Activated CD4-positive, alpha-beta T cell treated with anti-CD3 and anti-CD28 coated beads, Interleukin-2, amount 10 ng/mL, durations not matched to agents 7 days and 5 days (primary cell): Measurements from ENCODE around the gene UBE3B. TPM values are rescaled to one million over a fixed set of nuclear protein-coding genes. Genes with fewer than 3 reads are reported as not detected.

Source experiments
- CTCF ChIA-PET: fragments of 350-600 bp; sonication (Branson Sonifier 250); formaldehyde crosslinking; loops from one replicate; lab custom pipeline; 2021; ENCODE audit warnings: antibody characterized with exemption; lab: Charles Lee
- POLR2A ChIA-PET: fragments of 350-600 bp; sonication (Branson Sonifier 250); formaldehyde crosslinking; loops from one replicate; lab custom pipeline; 2021; ENCODE audit warnings: antibody characterized with exemption; lab: Charles Lee
- DNase-seq: peaks from one replicate; pipeline ENCODE4 v3.0.0-alpha.2; 2020
- H3K27ac Mint-ChIP-seq: one replicate; pipeline ENCODE4 v1.8.0; 2021; ENCODE audit warnings: mild to moderate bottlenecking, moderate library complexity, mixed read lengths
- H3K27me3 Mint-ChIP-seq: one replicate; pipeline ENCODE4 v1.8.0; 2021; ENCODE audit warnings: mixed read lengths
- H3K36me3 Mint-ChIP-seq: one replicate; pipeline ENCODE4 v1.8.0; 2021; ENCODE audit warnings: low read depth, mixed read lengths
- H3K4me1 Mint-ChIP-seq: one replicate; pipeline ENCODE4 v1.8.0; 2021; ENCODE audit warnings: mixed read lengths
- H3K4me3 Mint-ChIP-seq: one replicate; pipeline ENCODE4 v1.8.0; 2021; ENCODE audit warnings: mild to moderate bottlenecking, moderate library complexity, mixed read lengths
- H3K9me3 Mint-ChIP-seq: one replicate; pipeline ENCODE4 v1.8.0; 2021; ENCODE audit warnings: mixed read lengths
- total RNA-seq, 2 experiments: library from RNA; stranded (reverse); gene quantifications; one replicate each; pipeline ENCODE4 v1.2.3, GENCODE V29; 2021

UBE3B gene
- total RNA-seq, 2 experiments from 2014 or later = 35.5 to 37.4 TPM

DNA sequence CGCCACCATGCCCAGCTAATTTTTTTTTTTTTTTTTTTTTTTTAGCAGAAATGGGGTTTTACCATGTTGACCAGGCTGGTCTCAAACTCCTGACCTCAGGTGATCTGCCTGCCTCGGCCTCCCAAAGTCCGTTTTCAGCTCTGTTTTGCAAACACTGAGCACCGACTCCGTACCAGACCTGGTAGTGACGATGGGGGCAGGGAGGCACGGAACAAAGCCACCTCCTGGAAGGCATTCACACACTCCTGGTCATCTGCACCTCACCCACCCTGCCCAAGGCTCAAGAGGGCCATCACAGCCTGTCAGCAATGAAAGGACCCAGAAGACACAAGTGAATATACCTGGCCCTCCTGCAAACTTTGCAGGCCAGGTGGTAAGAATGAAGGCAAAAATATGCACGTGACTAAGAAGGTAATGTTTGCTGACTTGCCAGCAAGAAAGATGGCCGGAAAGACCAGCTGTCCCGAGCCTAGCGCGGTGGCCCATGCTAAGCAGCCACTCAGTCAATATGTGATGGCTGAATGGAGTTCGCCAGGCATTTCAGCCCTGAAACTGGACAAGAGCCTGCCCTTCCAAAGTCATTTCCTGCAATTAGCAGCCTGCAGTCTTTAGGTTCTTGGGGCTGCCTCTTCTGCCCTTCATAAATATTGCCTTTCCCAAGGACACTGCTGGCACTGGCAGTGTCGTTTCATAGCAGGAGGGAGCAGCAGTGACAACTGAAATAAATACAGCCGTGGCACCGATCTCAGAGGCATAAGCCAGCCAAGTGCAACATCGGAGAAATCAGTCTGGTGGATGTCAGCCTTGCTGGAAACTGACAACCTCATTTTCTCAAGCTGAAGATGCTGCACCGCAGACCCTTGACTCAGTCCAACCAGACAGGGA lies 78.2 kb downstream of the UBE3B start:
- CTCF ChIA-PET = interaction anchor here (0.6 to 1.0 kb wide), 2 partner anchors 21 to 1111 kb away, joined by 3 read pairs; no protein-coding TSS in a partner anchor
- Mint-ChIP-seq H3K36me3 (no peaks in the 10 kb centered on the region), H3K9me3 (no peaks in the 10 kb centered on the region), H3K27me3 (no peaks in the 10 kb centered on the region), H3K4me3 (no peak overlapping the region), H3K4me1 (peaks cover 3% of the 10 kb centered on the region), H3K27ac (no peak overlapping the region)
- POLR2A ChIA-PET = interaction anchor here (0.7 kb wide), 1 partner anchor 130 kb away, joined by 6 read pairs; no protein-coding TSS in a partner anchor
- DNase-seq = no peak

- ChIA-PET CTCF (no interaction called here), POLR2A (no interaction called here)
- DNase-seq = no peak
- Mint-ChIP-seq H3K4me3 (no peak overlapping the region), H3K27ac (no peak overlapping the region), H3K27me3 (no peaks in the 10 kb centered on the region), H3K9me3 (peaks cover 5% of the 10 kb centered on the region), H3K36me3 (peaks cover 8% of the 10 kb centered on the region), H3K4me1 (peaks cover 3% of the 10 kb centered on the region)
Observed at GRCh38 chr12:109557200-109557599, 79.8 kb downstream of the UBE3B start.

DNA sequence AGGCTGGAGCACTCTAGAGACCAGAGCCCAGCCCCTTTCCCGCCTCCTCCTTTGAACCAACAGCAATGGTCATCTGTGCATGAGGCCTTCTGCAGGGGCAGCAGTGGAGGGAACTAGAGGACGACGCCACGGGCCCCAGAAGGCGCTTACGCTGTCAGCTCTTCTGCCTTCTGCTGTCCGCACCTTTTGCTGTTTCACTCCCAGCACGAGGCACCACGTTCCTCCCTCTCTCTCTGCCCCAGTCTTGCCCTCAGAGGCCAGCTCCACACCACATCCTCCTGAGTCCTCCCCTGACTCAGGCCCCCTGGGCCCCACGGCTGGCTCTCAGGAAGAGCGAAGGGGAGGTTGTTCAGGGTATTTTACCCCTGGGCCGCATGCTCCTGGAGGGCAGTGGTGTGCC lies 80.4 kb downstream of the UBE3B start:
- H3K27me3 Mint-ChIP-seq = no peaks in the 10 kb centered on the region
- no peaks in the 10 kb centered on the region for H3K4me1 Mint-ChIP-seq
- peaks cover 10% of the 10 kb centered on the region for H3K9me3 Mint-ChIP-seq
- peaks cover 14% of the 10 kb centered on the region for H3K36me3 Mint-ChIP-seq
- ChIA-PET POLR2A (no interaction called here), CTCF (no interaction called here)
- no peak for DNase-seq
- H3K27ac Mint-ChIP-seq = no peak overlapping the region
- no peak overlapping the region for H3K4me3 Mint-ChIP-seq

GRCh38 chr12:109558374-109559199 lies 81.2 kb downstream of the UBE3B start:
- POLR2A ChIA-PET = no interaction called here
- no peak overlapping the region for H3K27ac Mint-ChIP-seq
- H3K27me3 Mint-ChIP-seq = no peaks in the 10 kb centered on the region

GRCh38 chr12:109559200-109559505 lies 81.7 kb downstream of the UBE3B start:
- H3K4me3 Mint-ChIP-seq = no peak overlapping the region
- H3K27ac Mint-ChIP-seq = no peak overlapping the region
- ChIA-PET POLR2A (no interaction called here), CTCF (interaction anchor here (1.4 kb wide), 1 partner anchor 13 kb away, joined by 4 read pairs; no protein-coding TSS in a partner anchor)
- DNase-seq = no peak
- no peaks in the 10 kb centered on the region for H3K27me3 Mint-ChIP-seq
- H3K4me1 Mint-ChIP-seq = no peaks in the 10 kb centered on the region
- H3K9me3 Mint-ChIP-seq = peaks cover 10% of the 10 kb centered on the region
- H3K36me3 Mint-ChIP-seq = peaks cover 24% of the 10 kb centered on the region

More at GRCh38 chr12:109558374-109559199, 81.2 kb downstream of the UBE3B start:
- Mint-ChIP-seq H3K4me3 (no peak overlapping the region), H3K4me1 (no peaks in the 10 kb centered on the region), H3K36me3 (peaks cover 20% of the 10 kb centered on the region), H3K9me3 (peaks cover 10% of the 10 kb centered on the region)
- CTCF ChIA-PET = no interaction called here
- no peak for DNase-seq

GRCh38 chr12:109559601-109560000 lies 82.2 kb downstream of the UBE3B start:
- Mint-ChIP-seq H3K27ac (no peak overlapping the region), H3K4me3 (no peak overlapping the region), H3K36me3 (peaks cover 26% of the 10 kb centered on the region), H3K9me3 (peaks cover 10% of the 10 kb centered on the region), H3K27me3 (no peaks in the 10 kb centered on the region), H3K4me1 (no peaks in the 10 kb centered on the region)
- CTCF ChIA-PET = interaction anchor here (0.5 to 1.4 kb wide), 4 partner anchors 12 to 710 kb away, joined by 3 to 5 read pairs (median 4); no protein-coding TSS in a partner anchor
- no peak for DNase-seq
- POLR2A ChIA-PET = no interaction called here

GRCh38 chr12:109560867-109561710 lies 83.7 kb downstream of the UBE3B start:
- ChIA-PET POLR2A (no interaction called here), CTCF (interaction anchor here (0.6 to 0.9 kb wide), 2 partner anchors 8 to 1225 kb away, joined by 3 read pairs; no protein-coding TSS in a partner anchor)
- peaks cover 10% of the 10 kb centered on the region for H3K9me3 Mint-ChIP-seq
- H3K27ac Mint-ChIP-seq = no peak overlapping the region
- H3K4me1 Mint-ChIP-seq = no peaks in the 10 kb centered on the region
- H3K4me3 Mint-ChIP-seq = no peak overlapping the region
- peaks cover 30% of the 10 kb centered on the region for H3K36me3 Mint-ChIP-seq
- H3K27me3 Mint-ChIP-seq = no peaks in the 10 kb centered on the region
- no peak for DNase-seq

DNA sequence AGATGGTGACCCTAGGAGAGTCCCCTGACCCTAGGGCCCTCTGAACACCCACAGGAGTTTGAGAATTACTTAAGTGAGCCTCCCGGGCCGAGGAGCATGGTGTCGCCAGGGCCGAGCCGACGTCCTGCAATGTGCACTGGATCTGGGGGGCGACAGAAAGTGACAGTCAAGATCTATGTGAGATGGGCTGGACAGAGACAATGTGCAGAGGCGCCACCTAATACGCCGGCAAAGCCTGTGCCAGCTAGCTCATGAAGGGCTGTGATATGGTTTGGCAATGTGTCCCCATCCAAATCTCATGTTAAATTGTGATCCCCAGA lies 84.2 kb downstream of the UBE3B start:
- no peaks in the 10 kb centered on the region for H3K4me1 Mint-ChIP-seq
- H3K27ac Mint-ChIP-seq = no peak overlapping the region
- ChIA-PET CTCF (interaction anchor here (0.6 to 0.9 kb wide), 2 partner anchors 9 to 1225 kb away, joined by 3 read pairs; no protein-coding TSS in a partner anchor), POLR2A (no interaction called here)
- H3K9me3 Mint-ChIP-seq = peaks cover 10% of the 10 kb centered on the region
- DNase-seq = no peak
- peaks cover 30% of the 10 kb centered on the region for H3K36me3 Mint-ChIP-seq
- no peaks in the 10 kb centered on the region for H3K27me3 Mint-ChIP-seq
- no peak overlapping the region for H3K4me3 Mint-ChIP-seq

GRCh38 chr12:109562871-109563270 lies 85.4 kb downstream of the UBE3B start:
- POLR2A ChIA-PET = no interaction called here
- H3K27me3 Mint-ChIP-seq = no peaks in the 10 kb centered on the region
- H3K27ac Mint-ChIP-seq = no peak overlapping the region
- no peak overlapping the region for H3K4me3 Mint-ChIP-seq
- no peaks in the 10 kb centered on the region for H3K4me1 Mint-ChIP-seq
- H3K36me3 Mint-ChIP-seq = peaks cover 30% of the 10 kb centered on the region
- CTCF ChIA-PET = interaction anchor here (0.6 to 1.1 kb wide), 2 partner anchors 22 to 1146 kb away, joined by 3 to 5 read pairs; no protein-coding TSS in a partner anchor
- peaks cover 10% of the 10 kb centered on the region for H3K9me3 Mint-ChIP-seq
- no peak for DNase-seq

GRCh38 chr12:109563291-109564284 lies 86.2 kb downstream of the UBE3B start:
- DNase-seq = no peak
- no peak overlapping the region for H3K27ac Mint-ChIP-seq
- H3K36me3 Mint-ChIP-seq = peaks cover 30% of the 10 kb centered on the region
- H3K4me1 Mint-ChIP-seq = no peaks in the 10 kb centered on the region
- no peaks in the 10 kb centered on the region for H3K27me3 Mint-ChIP-seq
- CTCF ChIA-PET = interaction anchor here (1.1 kb wide), 1 partner anchor 23 kb away, joined by 3 read pairs; no protein-coding TSS in a partner anchor
- H3K4me3 Mint-ChIP-seq = no peak overlapping the region
- peaks cover 10% of the 10 kb centered on the region for H3K9me3 Mint-ChIP-seq
- POLR2A ChIA-PET = no interaction called here

- Mint-ChIP-seq H3K27ac (no peak overlapping the region), H3K36me3 (peaks cover 32% of the 10 kb centered on the region), H3K4me1 (no peaks in the 10 kb centered on the region), H3K4me3 (no peak overlapping the region), H3K9me3 (peaks cover 10% of the 10 kb centered on the region), H3K27me3 (no peaks in the 10 kb centered on the region)
- ChIA-PET CTCF (interaction anchor here (1.5 kb wide), 1 partner anchor 23 kb away, joined by 3 read pairs; no protein-coding TSS in a partner anchor), POLR2A (no interaction called here)
- no peak for DNase-seq
Observed at GRCh38 chr12:109566424-109566823, 89.0 kb downstream of the UBE3B start.
